Upper lobe of right lung (tissue), 1 donor: Measurements from ENCODE around the gene ANKS4B. TPM values are rescaled to one million over a fixed set of nuclear protein-coding genes. Genes with fewer than 3 reads are reported as not detected.

ENCODE experiments used
- ATAC-seq: fragments of 200-7000 bp; cut with Tn5 transposase; one replicate; pipeline ENCODE4 v1.9.1; 2020; ENCODE audit warnings: mild to moderate bottlenecking, moderate library complexity
- DNase-seq: peaks from one replicate; pipeline ENCODE4 v3.0.0-alpha.2; 2020
- H3K27ac ChIP-seq: fragments of 200-600 bp; one replicate; pipeline ENCODE4 v1.8.0; 2022
- H3K27me3 ChIP-seq: fragments of 200-600 bp; one replicate; pipeline ENCODE4 v1.8.0; 2022; ENCODE audit warnings: mild to moderate bottlenecking
- H3K36me3 ChIP-seq: fragments of 200-600 bp; one replicate; pipeline ENCODE4 v1.8.0; 2022
- H3K4me1 ChIP-seq: fragments of 200-600 bp; one replicate; pipeline ENCODE4 v1.8.0; 2022
- H3K4me3 ChIP-seq: fragments of 200-600 bp; one replicate; pipeline ENCODE4 v1.8.0; 2022; ENCODE audit warnings: mild to moderate bottlenecking
- H3K9me3 ChIP-seq: fragments of 200-600 bp; one replicate; pipeline ENCODE4 v1.8.0; 2022
- CTCF ChIP-seq: fragments of 200-600 bp; IDR thresholded peaks from one replicate; pipeline ENCODE4 v1.8.0; 2022; ENCODE audit warnings: antibody characterized with exemption
- intact Hi-C: fragments of 100-400 bp; cut with DNase I; formaldehyde crosslinking; loops from one replicate; pipeline ENCODE4 v1.11.0; 2022
- long read RNA-seq: library from polyadenylated mRNA; unstranded; transcript quantifications from one replicate; pipeline ENCODE4 v2.0.0, GENCODE V29; 2021
- total RNA-seq: library from RNA; stranded (reverse); fragmentation: NEBNext Ultra II Directional; extraction: Animal tissue kit (Norgen Biotek cat#: 25700); gene quantifications from one replicate; pipeline ENCODE4 v1.2.1, GENCODE V29; 2021
- donor health status: DM: no; HTN: yes; CAD: no; lungs with severe emphysema.

Gene ANKS4B, protein sequence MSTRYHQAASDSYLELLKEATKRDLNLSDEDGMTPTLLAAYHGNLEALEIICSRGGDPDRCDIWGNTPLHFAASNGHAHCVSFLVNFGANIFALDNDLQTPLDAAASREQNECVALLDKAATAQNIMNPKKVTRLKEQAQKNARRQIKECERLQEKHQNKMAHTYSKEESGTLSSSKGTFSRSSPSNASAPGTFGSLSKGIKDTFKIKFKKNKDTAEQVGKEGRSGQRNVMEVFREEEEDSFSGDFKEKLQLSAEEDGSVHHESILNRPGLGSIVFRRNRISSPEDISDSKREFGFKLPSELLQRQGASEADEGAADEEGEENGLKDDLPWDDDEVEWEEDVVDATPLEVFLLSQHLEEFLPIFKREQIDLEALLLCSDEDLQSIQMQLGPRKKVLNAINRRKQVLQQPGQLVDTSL
- not detected for total RNA-seq
- long read RNA-seq = 0 reads

DNA sequence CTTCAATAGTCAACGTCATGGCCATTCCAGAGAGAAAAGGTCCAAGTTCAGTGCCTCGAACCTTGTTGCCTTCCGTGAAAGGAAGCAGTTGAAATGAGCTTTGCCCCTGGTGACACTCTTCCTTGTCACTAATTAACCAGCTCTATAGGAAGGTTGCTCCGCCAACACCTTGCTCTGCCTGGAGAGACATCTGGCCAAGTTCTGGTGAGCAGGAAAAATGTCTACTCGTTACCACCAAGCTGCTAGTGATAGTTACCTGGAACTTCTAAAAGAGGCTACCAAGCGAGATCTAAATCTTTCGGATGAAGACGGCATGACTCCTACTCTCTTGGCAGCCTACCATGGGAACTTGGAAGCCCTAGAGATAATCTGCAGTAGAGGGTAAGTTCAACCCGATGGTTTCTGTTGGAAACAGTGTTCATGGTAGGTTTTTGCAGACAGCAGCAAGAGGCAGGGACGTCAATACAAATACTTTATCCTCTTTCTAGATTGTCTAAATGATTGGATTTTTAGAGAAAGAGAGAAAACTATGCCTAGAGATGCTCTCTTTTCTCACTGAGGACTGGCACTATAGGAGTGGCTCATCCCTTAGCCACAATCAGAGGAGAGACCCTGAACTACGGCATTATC is at the start of gene ANKS4B:
Gene ANKS4B, plus strand, starts transcription at position 179 of the 630 bp plus-strand sequence. Its CDS starts 39 bp downstream, at position 218.
- TF ChIP-seq CTCF = no peak
- Histone ChIP-seq H3K27ac (no peak within 1 kb of the TSS), H3K4me3 (no peak within 1 kb of the TSS), H3K4me1 (no peaks in the 10 kb centered on the region), H3K9me3 (no peaks in the 10 kb centered on the region), H3K36me3 (no peaks in the 10 kb centered on the region), H3K27me3 (peaks cover 8% of the 10 kb centered on the region)
- intact Hi-C loops = no loop called here
- DNase-seq = no peak
- no peak for ATAC-seq

DNA sequence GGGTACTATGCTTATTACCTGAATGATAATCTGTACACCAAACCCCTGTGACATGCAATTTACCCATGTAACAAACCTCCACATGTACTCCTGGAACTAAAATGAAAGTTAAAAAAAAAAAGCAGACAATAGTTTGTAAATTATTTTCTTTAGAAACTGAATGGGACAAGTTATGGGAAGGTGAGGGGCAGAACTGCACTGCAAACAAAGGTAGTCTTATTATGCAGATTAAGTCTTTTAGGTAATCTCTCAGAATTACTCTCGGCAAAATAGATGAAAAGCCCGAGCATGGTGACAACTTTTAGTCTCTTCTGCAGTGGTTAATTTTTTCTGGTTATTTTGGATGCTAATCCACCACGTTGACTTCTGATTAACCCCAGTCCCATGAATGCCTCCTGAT is 49.5 kb upstream of the ANKS4B start:
- H3K27ac ChIP-seq = no peak overlapping the region
- intact Hi-C loops = no loop called here
- no peak for ATAC-seq

DNA sequence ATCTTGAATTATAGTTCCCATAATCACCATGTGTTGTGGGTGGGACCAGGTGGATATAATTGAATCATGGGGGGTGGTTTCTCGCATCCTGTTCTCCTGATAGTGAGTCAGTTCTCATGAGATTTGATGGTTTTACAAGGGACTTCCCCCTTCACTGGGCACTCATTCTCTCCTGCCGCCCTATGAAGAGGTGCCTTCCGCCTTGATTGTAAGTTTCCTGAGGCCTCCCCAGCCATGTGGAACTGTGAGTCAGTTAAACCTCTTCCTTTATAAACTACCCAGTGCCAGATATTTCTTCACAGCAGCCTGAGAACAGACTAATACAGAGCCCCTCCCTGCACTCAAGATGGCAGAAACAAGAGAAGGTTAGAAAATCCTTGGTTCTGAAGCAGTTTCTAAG is 48.7 kb upstream of the ANKS4B start:
- Histone ChIP-seq H3K9me3 (no peaks in the 10 kb centered on the region), H3K4me1 (peaks cover 6% of the 10 kb centered on the region), H3K27ac (no peak overlapping the region), H3K4me3 (no peak overlapping the region), H3K36me3 (peaks cover 10% of the 10 kb centered on the region), H3K27me3 (no peaks in the 10 kb centered on the region)
- no peak for ATAC-seq
- intact Hi-C loops = no loop called here
- no peak for TF ChIP-seq CTCF
- no peak for DNase-seq

More for the DNA sequence above, 49.5 kb upstream of the ANKS4B start:
- peaks cover 17% of the 10 kb centered on the region for H3K36me3 ChIP-seq
- H3K9me3 ChIP-seq = no peaks in the 10 kb centered on the region
- no peak for TF ChIP-seq CTCF
- peaks cover 6% of the 10 kb centered on the region for H3K4me1 ChIP-seq
- no peak for DNase-seq
- H3K27me3 ChIP-seq = no peaks in the 10 kb centered on the region
- no peak overlapping the region for H3K4me3 ChIP-seq

- H3K9me3 ChIP-seq = no peaks in the 10 kb centered on the region
- no peak for TF ChIP-seq CTCF
- no peak overlapping the region for H3K4me3 ChIP-seq
- no peaks in the 10 kb centered on the region for H3K27me3 ChIP-seq
- H3K27ac ChIP-seq = no peak overlapping the region
- ATAC-seq = no peak
- peaks cover 6% of the 10 kb centered on the region for H3K4me1 ChIP-seq
- no peak for DNase-seq
- H3K36me3 ChIP-seq = peaks cover 10% of the 10 kb centered on the region
- intact Hi-C loops = no loop called here
Measured at GRCh38 chr16:21185659-21186325, 47.7 kb upstream of the ANKS4B start.

DNA sequence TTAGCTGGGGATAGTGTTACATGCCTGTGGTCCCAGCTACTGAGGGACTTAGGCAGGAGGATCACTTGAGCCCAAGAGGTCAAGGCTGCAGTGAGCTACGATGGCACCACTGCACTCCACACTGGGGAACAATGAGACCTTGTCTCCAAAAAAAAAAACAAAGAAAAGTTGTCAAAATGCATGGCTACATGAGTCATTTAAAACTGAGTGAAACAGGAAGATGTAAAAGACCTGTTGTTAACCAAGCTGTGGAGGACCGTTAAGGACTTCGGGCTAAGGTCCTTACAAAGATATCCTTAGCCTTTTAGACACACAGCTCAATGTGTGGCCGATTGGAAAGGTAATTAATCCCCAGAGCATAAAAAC is 47.2 kb upstream of the ANKS4B start:
- no peak overlapping the region for H3K4me3 ChIP-seq
- no peaks in the 10 kb centered on the region for H3K9me3 ChIP-seq
- TF ChIP-seq CTCF = no peak
- peaks cover 6% of the 10 kb centered on the region for H3K4me1 ChIP-seq
- no peak overlapping the region for H3K27ac ChIP-seq
- DNase-seq = no peak
- peaks cover 9% of the 10 kb centered on the region for H3K36me3 ChIP-seq
- intact Hi-C loops = no loop called here
- no peaks in the 10 kb centered on the region for H3K27me3 ChIP-seq
- no peak for ATAC-seq
